Measurements from ENCODE around the gene PLD4.

DNA sequence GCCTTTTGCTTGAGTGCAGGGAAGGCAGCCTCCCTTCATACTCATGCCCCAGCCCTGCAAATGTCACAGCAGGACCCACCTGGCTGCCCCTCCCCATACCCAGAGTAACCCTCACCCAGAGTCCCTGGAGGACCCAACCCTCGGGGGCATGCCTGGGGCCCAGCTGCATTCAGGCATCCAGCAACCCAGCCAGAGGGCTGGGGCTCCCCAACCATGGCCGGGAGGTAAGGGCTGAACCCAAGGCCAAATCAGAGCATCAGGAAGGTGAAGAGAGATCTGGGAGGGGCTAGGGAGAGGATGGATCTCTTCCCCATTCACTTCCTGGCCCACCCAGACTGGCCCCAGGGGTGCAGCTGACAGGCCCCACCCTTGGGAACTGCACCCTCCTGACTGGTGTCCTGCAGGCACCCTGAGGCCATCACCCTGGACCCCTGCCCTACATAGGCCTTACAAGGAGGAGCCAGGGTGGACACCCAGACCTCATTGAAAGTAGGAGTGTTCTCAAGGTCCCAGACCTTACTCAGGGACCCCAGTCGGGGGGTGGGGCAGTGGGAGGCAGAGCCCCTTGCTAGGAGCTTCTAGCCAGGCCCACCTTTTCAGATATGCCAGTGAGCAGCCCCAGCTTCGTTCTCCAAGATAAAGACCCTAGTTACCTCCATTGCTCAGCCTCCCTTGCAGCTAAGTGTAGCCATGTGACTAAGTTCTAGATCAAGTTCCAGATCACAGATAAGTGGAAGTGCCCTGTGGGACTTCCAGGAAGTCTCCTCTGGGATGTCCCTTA is 849 bp upstream of the PLD4 start:
- TF ChIP-seq CTCF (IDR thresholded peaks at IDR 0.05) = no peak
- no peak for TF ChIP-seq EP300 (IDR thresholded peaks at IDR 0.05)

Measured in gastroesophageal sphincter (tissue), 3 donors.